ENCODE measurements around the gene INSYN1. TPM values are rescaled to one million over a fixed set of nuclear protein-coding genes. Genes with fewer than 3 reads are reported as not detected.

The INSYN1 gene
- total and polyA plus RNA-seq, 9 of the 15 experiments (the other 6 are each of a cell fraction or from before 2014, with no cell fraction given): not detected

- intact Hi-C loops (cut with micrococcal nuclease) (no loop called here), in situ Hi-C loops (cut with MboI) (no loop called here)
- peaks cover 2 to 7% of the 10 kb centered on the region in 2 experiments for H3K4me1 ChIP-seq (replicated peaks in 1 of 2; ENCODE audit: control insufficient read depth in 2 of 2, insufficient read depth in 2 of 2, low read length in 2 of 2)
Measured at GRCh38 chr15:73770050-73770449, 16.9 kb upstream of the INSYN1 start.

More at GRCh38 chr15:73770050-73770449, 16.9 kb upstream of the INSYN1 start:
- no peak for FAIRE-seq
- no peaks in the 10 kb centered on the region for H3K9me1 ChIP-seq (ENCODE audit: control insufficient read depth, insufficient read depth, low read length)
- DNase-seq (ENCODE audit: extremely low read depth in 1 of 4, low spot score in 3 of 4): no peak
- ATAC-seq: no peak
- CTCF ChIA-PET (ENCODE audit: low intra/inter-chr PET ratio): no interaction called here
- no peak overlapping the region for H3K27ac ChIP-seq (ENCODE audit: extremely low read depth, low read depth, low read length)
- H3K36me3 ChIP-seq (ENCODE audit: control insufficient read depth, insufficient read depth, low read length): no peaks in the 10 kb centered on the region
- no TSS peak for BruUV-seq (replicated peaks)
- no peak overlapping the region for H3K4me2 ChIP-seq (ENCODE audit: insufficient read depth, low read length)
- POLR2A ChIA-PET: interaction anchor here (1.2 kb wide), 1 partner anchor 76 kb away, joined by 3 read pairs; no protein-coding TSS in a partner anchor
- H3K27me3 ChIP-seq (ENCODE audit: control insufficient read depth in 2 of 2, insufficient read depth in 2 of 2, low read length in 2 of 2): peaks cover 10 to 68% of the 10 kb centered on the region in 2 experiments
- H4K20me1 ChIP-seq (replicated peaks; ENCODE audit: control insufficient read depth, insufficient read depth, low read length): no peaks in the 10 kb centered on the region; the same call in 1 of the 2 replicates
- H3K9me3 ChIP-seq (replicated peaks; ENCODE audit: control insufficient read depth, insufficient read depth, low read depth, low read length): no peaks in the 10 kb centered on the region
- no peak overlapping the region for H3K4me3 ChIP-seq
- TF ChIP-seq ADNP (tag; IDR thresholded peaks at IDR 0.05): no peak
- no peak for TF ChIP-seq EZH2 (IDR thresholded peaks at IDR 0.05; ENCODE audit: borderline replicate concordance, low read depth, low read length)
- no peak for TF ChIP-seq ZBTB2 (IDR thresholded peaks at IDR 0.05)
- H3K9ac ChIP-seq (ENCODE audit: insufficient read depth in 1 of 2, low read depth in 2 of 2, low read length in 2 of 2): no peak overlapping the region
- H3K79me2 ChIP-seq (ENCODE audit: control insufficient read depth, insufficient read depth, low read length): no peaks in the 10 kb centered on the region
- H2AFZ ChIP-seq (ENCODE audit: low read depth, low read length): no peak overlapping the region
- 0% methylated on average over 1 of the region's 1 CpG for WGBS (ENCODE audit: insufficient coverage, low coverage, missing lambda C conversion rate)

Measured in K562 (cell line).